ENCODE results near the gene RBBP4. TPM values are rescaled to one million over a fixed set of nuclear protein-coding genes. Genes with fewer than 3 reads are reported as not detected.

The RBBP4 gene
- total and polyA plus RNA-seq, 3 donors from 2014 or later = 289 to 344 (median 296) TPM

GRCh38 chr1:32725615-32725982 is 74.6 kb downstream of the RBBP4 start:
- no peak for DNase-seq

DNA sequence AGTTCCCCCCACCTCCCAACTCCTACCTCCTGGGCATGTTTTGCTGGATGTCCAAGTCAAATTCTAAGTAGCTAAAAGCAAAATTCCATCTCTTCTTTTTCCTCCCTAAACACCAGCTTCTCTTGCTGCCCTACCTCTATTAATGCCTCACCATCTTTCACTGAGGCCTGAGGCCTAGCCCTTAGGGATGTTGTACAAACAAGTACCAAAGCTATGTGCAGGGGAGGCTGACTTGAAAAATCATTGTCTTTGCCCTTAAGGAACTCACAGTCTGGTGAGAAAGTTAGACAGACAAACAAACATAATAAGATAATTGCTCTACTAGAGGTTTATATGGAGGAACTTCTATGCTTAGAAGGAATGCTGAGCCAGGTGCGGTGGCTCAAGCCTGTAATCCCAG is 76.9 kb downstream of the RBBP4 start:
- peaks cover 32% of the 10 kb centered on the region for H3K4me1 ChIP-seq
- no peak for DNase-seq
- intact Hi-C loops (cut with DNase I; ENCODE audit: low total_unique reads) = no loop called here
- H3K9me3 ChIP-seq = no peaks in the 10 kb centered on the region
- H3K27ac ChIP-seq = peak overlapping the region in 1 of 2 donors; percentile 34
- WGBS, 2 donors = 81 to 100% methylated on average over 1 of the region's 1 CpG
- H3K36me3 ChIP-seq (ENCODE audit: low read depth, missing control alignments) = no peaks in the 10 kb centered on the region
- H3K27me3 ChIP-seq = no peaks in the 10 kb centered on the region
- no peak for TF ChIP-seq POLR2A (IDR thresholded peaks at IDR 0.05)
- TF ChIP-seq CTCF (IDR thresholded peaks at IDR 0.05) = no peak
- no peak overlapping the region for H3K4me3 ChIP-seq

More at GRCh38 chr1:32725615-32725982, 74.6 kb downstream of the RBBP4 start:
- no peak overlapping the region for H3K4me3 ChIP-seq
- no peaks in the 10 kb centered on the region for H3K36me3 ChIP-seq (ENCODE audit: low read depth, missing control alignments)
- H3K4me1 ChIP-seq = peaks cover 28% of the 10 kb centered on the region
- WGBS, 2 donors = 93 to 96% methylated on average over 3 of the region's 3 CpGs
- H3K27ac ChIP-seq = no peak overlapping the region
- TF ChIP-seq POLR2A (IDR thresholded peaks at IDR 0.05) (no peak), CTCF (IDR thresholded peaks at IDR 0.05) (no peak)
- intact Hi-C loops (cut with DNase I; ENCODE audit: low total_unique reads) = no loop called here
- H3K27me3 ChIP-seq = no peaks in the 10 kb centered on the region
- H3K9me3 ChIP-seq = no peaks in the 10 kb centered on the region

DNA sequence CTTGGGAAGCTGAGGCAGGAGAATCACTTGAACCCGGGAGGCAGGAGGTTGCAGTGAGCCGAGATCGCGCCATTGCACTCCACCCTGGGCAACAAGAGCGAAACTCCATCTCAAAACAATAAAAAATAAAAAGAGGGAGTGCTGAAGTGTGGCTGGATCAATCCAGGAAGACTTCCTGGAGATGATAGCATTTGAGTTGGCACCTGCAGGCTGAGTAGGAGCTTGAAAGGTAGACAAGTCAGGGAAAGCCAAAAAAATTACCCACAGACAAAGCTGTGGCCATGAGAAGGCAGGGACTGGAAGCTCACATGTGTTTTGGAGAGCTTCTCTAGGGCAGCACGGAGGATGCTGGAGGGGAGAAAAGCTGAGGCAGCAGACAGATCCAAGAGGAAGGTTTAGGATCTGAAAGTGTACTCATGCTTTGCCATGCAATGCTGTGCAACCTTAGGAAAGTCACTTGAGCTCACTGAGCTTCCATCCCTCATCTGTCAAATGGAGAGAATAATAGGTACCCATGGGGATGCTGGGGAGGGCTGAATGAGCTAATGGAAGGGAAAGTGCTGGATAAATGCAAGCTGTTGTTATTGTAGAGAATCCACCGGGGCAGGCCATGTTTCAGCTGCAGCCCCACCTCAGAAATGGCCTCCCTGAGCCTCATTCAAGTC is 77.5 kb downstream of the RBBP4 start:
- Histone ChIP-seq H3K4me1 (peaks cover 33% of the 10 kb centered on the region), H3K4me3 (no peak overlapping the region), H3K36me3 (ENCODE audit: low read depth, missing control alignments) (no peaks in the 10 kb centered on the region), H3K27ac (peak overlapping the region; percentile 34 to 61), H3K9me3 (no peaks in the 10 kb centered on the region), H3K27me3 (no peaks in the 10 kb centered on the region)
- DNase-seq = no peak
- intact Hi-C loops (cut with DNase I; ENCODE audit: low total_unique reads) = no loop called here
- TF ChIP-seq POLR2A (IDR thresholded peaks at IDR 0.05) = no peak
- TF ChIP-seq CTCF (IDR thresholded peaks at IDR 0.05) = no peak
- 82 to 88% methylated on average over 7 of the region's 7 CpGs for WGBS, 2 donors

DNA sequence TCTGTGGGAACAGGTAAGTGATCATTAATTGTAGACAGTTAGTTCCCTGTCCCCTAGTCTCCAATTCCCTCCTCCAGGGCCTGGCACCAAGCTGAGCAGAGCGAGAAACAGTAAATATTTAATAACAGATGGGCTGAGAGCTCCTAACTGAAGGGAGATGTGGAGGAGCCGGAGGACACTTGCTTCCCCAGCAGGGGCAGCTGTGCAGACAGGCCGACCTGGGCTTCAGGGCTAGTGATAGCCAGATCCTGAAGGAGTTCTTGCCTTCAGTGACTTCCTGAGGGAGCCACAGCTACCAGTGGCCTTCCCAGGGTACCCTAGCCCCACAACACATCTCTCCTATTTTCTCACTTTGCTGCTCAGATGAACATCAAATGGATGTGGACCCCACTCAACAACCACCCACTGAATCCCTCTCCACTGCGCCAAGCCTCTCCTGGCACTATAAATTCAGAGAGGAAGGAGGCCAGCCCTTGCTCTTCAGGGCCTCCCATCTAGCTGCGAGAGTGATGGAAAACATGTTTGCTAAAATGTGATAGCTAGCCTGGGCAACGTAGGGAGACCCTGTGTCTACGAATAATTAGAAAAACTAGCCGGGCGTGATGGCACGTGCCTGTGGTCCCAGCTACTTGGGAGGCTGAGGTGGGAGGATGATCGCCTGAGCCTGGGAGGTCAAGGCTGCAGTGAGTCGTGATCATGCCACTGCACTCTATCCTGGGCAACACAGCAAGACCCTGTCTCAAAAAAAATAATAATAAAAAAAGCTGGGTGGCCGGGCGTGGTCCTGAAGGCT is 78.4 kb downstream of the RBBP4 start:
- peak overlapping the region; percentile 34 to 61 for H3K27ac ChIP-seq
- peaks cover 39% of the 10 kb centered on the region for H3K4me1 ChIP-seq
- no peak overlapping the region for H3K4me3 ChIP-seq
- no peaks in the 10 kb centered on the region for H3K9me3 ChIP-seq
- H3K27me3 ChIP-seq = no peaks in the 10 kb centered on the region
- intact Hi-C loops (cut with DNase I; ENCODE audit: low total_unique reads) = no loop called here
- 58 to 70% methylated on average over 14 of the region's 14 CpGs for WGBS, 2 donors
- TF ChIP-seq CTCF (IDR thresholded peaks at IDR 0.05) = no peak
- no peak for TF ChIP-seq POLR2A (IDR thresholded peaks at IDR 0.05)
- no peaks in the 10 kb centered on the region for H3K36me3 ChIP-seq (ENCODE audit: low read depth, missing control alignments)
- DNase-seq = peak; percentile 74
